Uterus (tissue), 4 donors: ENCODE data around the gene C1orf74. TPM values are rescaled to one million over a fixed set of nuclear protein-coding genes. Genes with fewer than 3 reads are reported as not detected.

Experiments
- DNase-seq, 2 donors: peaks; one replicate each; pipeline ENCODE4 v3.0.0-alpha.2; 2019 to 2020
- H3K27ac ChIP-seq, 2 donors: fragments of 200-600 bp; sonication (generic); 1 replicate in 1 of 2; 2 replicates in 1 of 2; pipeline ENCODE4 v1.5.1; 2016 to 2018
- H3K27me3 ChIP-seq, 2 donors: fragments of 200-600 bp; sonication (generic); one replicate each; pipeline ENCODE4 v1.5.1; 2018 to 2019; ENCODE audit warnings: control low read depth in 1 of 2
- H3K36me3 ChIP-seq, 2 donors: fragments of 200-600 bp; sonication (generic); one replicate each; pipeline ENCODE4 v1.5.1; 2019; ENCODE audit warnings: control low read depth in 1 of 2
- H3K4me1 ChIP-seq, 2 donors: fragments of 200-600 bp; sonication (generic); one replicate each; pipeline ENCODE4 v1.5.1; 2018 to 2019; ENCODE audit warnings: control low read depth in 1 of 2
- H3K4me3 ChIP-seq, 2 donors: fragments of 200-600 bp; sonication (generic); 1 replicate in 1 of 2; 2 replicates in 1 of 2; pipeline ENCODE4 v1.5.1; 2018 to 2019; ENCODE audit warnings: mild to moderate bottlenecking in 1 of 2
- H3K9me3 ChIP-seq, 2 donors: fragments of 200-600 bp; sonication (generic); one replicate each; pipeline ENCODE4 v1.5.1; 2019; ENCODE audit warnings: control low read depth in 1 of 2
- CTCF ChIP-seq, 4 experiments: fragments of 200-600 bp in 2 of 4; fragments of 450-650 bp in 2 of 4; sonication (generic) in 2 of 4; IDR thresholded peaks; one replicate each; pipeline ENCODE4 v1.5.1; 2016 to 2019; ENCODE audit warnings: antibody characterized with exemption in 4 of 4, mild to moderate bottlenecking in 2 of 4, moderate library complexity in 1 of 4
- POLR2A ChIP-seq, 2 donors: fragments of 450-650 bp; IDR thresholded peaks; one replicate each; pipeline ENCODE4 v1.6.1; 2016; ENCODE audit warnings: antibody characterized with exemption in 2 of 2, mild to moderate bottlenecking in 1 of 2, moderate library complexity in 1 of 2
- intact Hi-C: fragments of 100-400 bp; cut with DNase I; formaldehyde crosslinking; loops from one replicate; pipeline ENCODE4 v1.15.1; 2023; ENCODE audit warnings: low total_unique reads
- total RNA-seq, 4 donors: library from RNA; depleted of rRNA in 3 of 4; stranded (reverse); fragments of >200 nt in 3 of 4; gene quantifications; one replicate each; pipeline versions ENCODE4 v1.1.0 to v1.2.4, GENCODE V29; 2014 to 2023
- donor health status: DM: yes; HTN: yes; CAD: no.

C1orf74 gene
- total RNA-seq, 4 donors from 2014 or later = 0.88 to 5.0 (median 1.3) TPM

- no peak within 1 kb of the TSS for H3K4me3 ChIP-seq
- H3K27me3 ChIP-seq = no peaks in the 10 kb centered on the region
- H3K36me3 ChIP-seq = no peaks in the 10 kb centered on the region
- DNase-seq = no peak
- intact Hi-C loops = no loop called here
- no peak within 1 kb of the TSS for H3K27ac ChIP-seq
- no peaks in the 10 kb centered on the region for H3K4me1 ChIP-seq
- no peaks in the 10 kb centered on the region for H3K9me3 ChIP-seq
- TF ChIP-seq POLR2A (IDR thresholded peaks at IDR 0.05) (no peak), CTCF (IDR thresholded peaks at IDR 0.05) (no peak)
Observed at GRCh38 chr1:209755926-209756614, 28.3 kb downstream of the C1orf74 start, which contains the start of gene TRAF3IP3. Gene TRAF3IP3, plus strand, starts transcription at chr1:209756053. Its CDS starts 3,987 bp downstream, at chr1:209760040.

DNA sequence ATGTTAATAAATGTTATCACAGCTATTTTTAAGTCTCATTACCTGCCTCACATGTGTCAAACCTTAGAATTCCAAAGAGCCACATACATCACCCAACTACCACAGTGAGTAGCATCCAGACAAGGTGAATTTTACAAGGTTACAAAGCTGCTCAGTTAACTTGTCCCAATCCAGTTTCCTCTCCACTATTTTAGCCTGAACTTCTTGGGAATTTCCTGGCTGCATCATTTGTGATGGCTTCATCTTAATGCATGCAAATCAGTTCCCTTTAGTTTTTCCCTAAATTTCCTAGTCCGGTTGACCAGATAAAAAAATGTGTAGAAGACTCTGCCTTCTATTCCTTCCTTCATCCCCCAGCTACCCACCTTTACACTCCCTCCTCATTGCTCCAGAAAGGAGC lies 29.1 kb downstream of the C1orf74 start:
- Histone ChIP-seq H3K27ac (no peak overlapping the region), H3K27me3 (no peaks in the 10 kb centered on the region), H3K36me3 (no peaks in the 10 kb centered on the region), H3K4me3 (no peak overlapping the region), H3K9me3 (no peaks in the 10 kb centered on the region), H3K4me1 (no peaks in the 10 kb centered on the region)
- DNase-seq = no peak
- TF ChIP-seq POLR2A (IDR thresholded peaks at IDR 0.05) (no peak), CTCF (IDR thresholded peaks at IDR 0.05) (no peak)
- intact Hi-C loops = no loop called here

DNA sequence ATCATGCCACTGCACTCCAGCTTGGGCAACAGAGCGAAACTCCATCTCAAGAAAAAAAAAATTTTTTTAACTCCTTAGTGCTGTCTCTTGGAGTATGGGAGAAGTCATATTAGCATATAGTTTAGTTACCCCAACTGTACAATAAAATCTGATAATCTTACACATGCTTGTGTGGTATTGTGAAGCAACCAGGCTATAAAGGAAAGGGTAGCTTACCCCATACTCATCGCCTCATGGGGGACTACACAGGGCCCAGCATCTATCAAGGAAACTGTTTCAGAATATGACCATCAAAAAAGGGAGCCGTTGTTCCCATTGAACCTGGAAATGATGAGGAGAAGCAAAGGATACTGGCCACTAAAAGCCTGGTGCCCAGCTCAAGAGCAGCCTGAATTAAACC lies 31.5 kb downstream of the C1orf74 start:
- TF ChIP-seq POLR2A (IDR thresholded peaks at IDR 0.05) = no peak
- no peak for TF ChIP-seq CTCF (IDR thresholded peaks at IDR 0.05)
- intact Hi-C loops = no loop called here
- Histone ChIP-seq H3K27ac (no peak overlapping the region), H3K27me3 (no peaks in the 10 kb centered on the region), H3K4me1 (no peaks in the 10 kb centered on the region), H3K9me3 (no peaks in the 10 kb centered on the region), H3K4me3 (no peak overlapping the region), H3K36me3 (no peaks in the 10 kb centered on the region)
- no peak for DNase-seq

DNA sequence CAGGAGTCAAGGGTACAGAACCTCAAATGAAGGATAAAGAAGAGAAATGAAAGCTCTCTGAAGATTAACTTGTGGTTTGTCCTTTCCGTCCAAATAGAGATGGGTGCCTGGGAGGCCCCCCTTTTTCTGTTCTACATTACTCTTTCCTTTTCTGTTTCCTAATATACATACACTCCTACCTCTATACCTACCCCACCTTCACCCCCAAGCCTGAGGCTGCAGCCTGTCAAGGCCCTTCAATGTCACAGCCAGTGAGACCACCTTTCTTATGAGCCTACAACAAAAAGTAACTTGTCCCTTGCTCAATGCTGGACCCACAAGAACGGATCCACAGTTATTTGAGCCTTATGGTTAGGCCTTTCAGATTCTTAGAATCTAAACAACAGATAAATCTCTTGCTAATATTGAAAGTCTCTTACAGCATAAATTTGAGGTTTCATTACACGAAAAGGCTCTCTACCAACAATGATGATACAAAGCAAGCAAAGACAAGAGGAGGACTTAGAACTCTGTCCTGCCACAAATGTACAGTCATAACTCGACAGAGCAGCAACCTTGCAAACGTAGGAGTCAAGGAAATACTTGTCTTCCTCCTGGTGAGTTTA lies 32.6 kb downstream of the C1orf74 start:
- no peaks in the 10 kb centered on the region for H3K36me3 ChIP-seq
- H3K4me3 ChIP-seq = no peak overlapping the region
- no peaks in the 10 kb centered on the region for H3K4me1 ChIP-seq
- DNase-seq = no peak
- no peak overlapping the region for H3K27ac ChIP-seq
- intact Hi-C loops = no loop called here
- TF ChIP-seq CTCF (IDR thresholded peaks at IDR 0.05) = no peak
- no peak for TF ChIP-seq POLR2A (IDR thresholded peaks at IDR 0.05)
- H3K27me3 ChIP-seq = no peaks in the 10 kb centered on the region
- H3K9me3 ChIP-seq = no peaks in the 10 kb centered on the region

DNA sequence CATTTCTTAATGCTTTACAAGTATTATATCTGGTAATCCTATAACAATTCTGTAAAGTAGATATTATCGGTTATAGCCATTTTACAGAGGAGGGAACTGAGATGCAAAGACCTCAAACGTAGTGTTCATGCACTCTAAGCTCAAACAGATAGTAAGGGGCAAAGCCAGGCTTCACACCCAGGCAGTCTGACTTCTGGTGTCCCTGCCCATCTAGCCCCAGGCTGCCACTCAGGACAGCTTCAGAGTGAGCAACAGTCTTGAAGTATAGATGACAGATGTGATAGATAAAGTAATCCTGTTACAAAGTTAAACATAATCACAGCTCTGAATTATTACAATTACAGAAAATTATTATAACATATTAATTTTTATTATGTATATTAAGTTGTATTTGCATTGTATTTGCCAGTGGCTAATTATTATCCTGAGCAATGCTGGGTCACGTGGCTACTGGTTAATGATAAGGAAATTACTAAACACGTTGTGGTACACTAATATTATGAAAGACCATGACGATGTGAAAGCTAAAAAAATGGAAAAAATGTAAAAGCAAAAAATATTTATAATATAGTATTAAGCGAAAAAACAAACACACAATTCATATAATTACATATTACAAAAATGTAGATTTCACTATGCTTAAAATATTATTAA lies 34.6 kb downstream of the C1orf74 start:
- H3K9me3 ChIP-seq = no peaks in the 10 kb centered on the region
- H3K27me3 ChIP-seq = no peaks in the 10 kb centered on the region
- H3K4me3 ChIP-seq = no peak overlapping the region
- intact Hi-C loops = no loop called here
- H3K36me3 ChIP-seq = no peaks in the 10 kb centered on the region
- H3K4me1 ChIP-seq = no peaks in the 10 kb centered on the region
- DNase-seq = no peak
- TF ChIP-seq CTCF (IDR thresholded peaks at IDR 0.05) = no peak
- no peak overlapping the region for H3K27ac ChIP-seq
